ENCODE measurements around the gene SLC6A9. TPM values are rescaled to one million over a fixed set of nuclear protein-coding genes. Genes with fewer than 3 reads are reported as not detected.
A peak's percentile ranks its signal among the peaks of the same experiment; 100 is the strongest.

Gene SLC6A9
- total RNA-seq, 1 donor from 2014 or later: 19.2 TPM

GRCh38 chr1:43983253-43983899 lies 47.9 kb downstream of the SLC6A9 start:
- intact Hi-C loops (cut with DNase I): no loop called here
- TF ChIP-seq CTCF (IDR thresholded peaks at IDR 0.05): no peak
- H3K27ac ChIP-seq: no peak overlapping the region
- H3K9me3 ChIP-seq: no peaks in the 10 kb centered on the region
- ATAC-seq: no peak
- H3K27me3 ChIP-seq: no peaks in the 10 kb centered on the region
- no peak overlapping the region for H3K4me3 ChIP-seq
- DNase-seq: no peak
- peaks cover 4% of the 10 kb centered on the region for H3K4me1 ChIP-seq
- no peaks in the 10 kb centered on the region for H3K36me3 ChIP-seq

- no peak for ATAC-seq
- H3K4me1 ChIP-seq: peaks cover 9% of the 10 kb centered on the region
- H3K27me3 ChIP-seq: no peaks in the 10 kb centered on the region
- intact Hi-C loops (cut with DNase I): no loop called here
- peaks cover 6% of the 10 kb centered on the region for H3K36me3 ChIP-seq
- TF ChIP-seq CTCF (IDR thresholded peaks at IDR 0.05): no peak
- H3K4me3 ChIP-seq: no peak overlapping the region
- DNase-seq: peak; percentile 62
- H3K27ac ChIP-seq: no peak overlapping the region
- H3K9me3 ChIP-seq: no peaks in the 10 kb centered on the region
Measured at GRCh38 chr1:43982808-43983207, 48.5 kb downstream of the SLC6A9 start.

- Histone ChIP-seq H3K4me3 (no peak overlapping the region), H3K36me3 (peaks cover 11% of the 10 kb centered on the region), H3K9me3 (no peaks in the 10 kb centered on the region), H3K27ac (no peak overlapping the region), H3K27me3 (no peaks in the 10 kb centered on the region), H3K4me1 (peaks cover 13% of the 10 kb centered on the region)
- ATAC-seq (no peak), DNase-seq (peak; percentile 59)
- no peak for TF ChIP-seq CTCF (IDR thresholded peaks at IDR 0.05)
- intact Hi-C loops (cut with DNase I): no loop called here
Measured at GRCh38 chr1:43982241-43982640, 49.0 kb downstream of the SLC6A9 start.

- Histone ChIP-seq H3K4me3 (no peak overlapping the region), H3K27ac (no peak overlapping the region), H3K4me1 (peaks cover 19% of the 10 kb centered on the region), H3K36me3 (peaks cover 17% of the 10 kb centered on the region), H3K9me3 (no peaks in the 10 kb centered on the region), H3K27me3 (no peaks in the 10 kb centered on the region)
- intact Hi-C loops (cut with DNase I): no loop called here
- no peak for TF ChIP-seq CTCF (IDR thresholded peaks at IDR 0.05)
- DNase-seq (no peak), ATAC-seq (no peak)
Measured at GRCh38 chr1:43981636-43982035, 49.6 kb downstream of the SLC6A9 start.

- H3K27me3 ChIP-seq: no peaks in the 10 kb centered on the region
- no peak for ATAC-seq
- H3K27ac ChIP-seq: no peak overlapping the region
- H3K4me1 ChIP-seq: peaks cover 24% of the 10 kb centered on the region
- peaks cover 23% of the 10 kb centered on the region for H3K36me3 ChIP-seq
- TF ChIP-seq CTCF (IDR thresholded peaks at IDR 0.05): no peak
- no peaks in the 10 kb centered on the region for H3K9me3 ChIP-seq
- intact Hi-C loops (cut with DNase I): no loop called here
- no peak overlapping the region for H3K4me3 ChIP-seq
- peak; percentile 64 for DNase-seq
Measured at GRCh38 chr1:43981135-43981491, 50.1 kb downstream of the SLC6A9 start.

All from upper lobe of right lung (tissue), 1 donor.